H1 (cell line): ENCODE data around the gene EXOC1L. TPM values are rescaled to one million over a fixed set of nuclear protein-coding genes. Genes with fewer than 3 reads are reported as not detected.

ENCODE experiments used
- CHD2 ChIP-seq: IDR thresholded peaks from 2 replicates; pipeline ENCODE4 v1.6.1; 2012; ENCODE audit warnings: low read length, improper control_type of control experiment
- CREB1 ChIP-seq: IDR thresholded peaks from 2 replicates; pipeline ENCODE4 v1.6.1; 2012; ENCODE audit warnings: inconsistent platforms
- POLR2A ChIP-seq, 2 experiments: IDR thresholded peaks; 1 replicate in 1 of 2; 2 replicates in 1 of 2; pipeline ENCODE4 v1.6.1; 2011; ENCODE audit warnings: low read depth in 2 of 2, low read length in 2 of 2, mild to moderate bottlenecking in 2 of 2; ENCODE audit errors: control extremely low read depth in 1 of 2
- RAD21 ChIP-seq, 2 experiments: IDR thresholded peaks in 1 of 2; conservative IDR thresholded peaks in 1 of 2; 2 replicates each; pipeline ENCODE4 v1.6.1; 2011; ENCODE audit warnings: low read depth in 2 of 2, low read length in 2 of 2, improper control_type of control experiment in 1 of 2, inconsistent platforms in 1 of 2, mild to moderate bottlenecking in 1 of 2, moderate library complexity in 1 of 2
- polyA plus RNA-seq, 7 experiments: library from polyadenylated mRNA; depleted of rRNA in 3 of 7; stranded (reverse) in 5 of 7; unstranded in 2 of 7; fragments of >200 nt in 5 of 7; fragments of 200-250 nt in 2 of 7; gene quantifications; 1 replicate in 5 of 7; 2 replicates in 1 of 7; 4 replicates in 1 of 7; pipeline versions ENCODE4 v1.2.1 to v1.2.3, GENCODE V29; 2011 to 2013; ENCODE audit warnings: missing spikeins in 2 of 7, mixed read lengths in 2 of 7
- total RNA-seq: library from RNA; stranded (reverse); fragmentation: NEBNext Ultra II Directional; extraction: Animal tissue kit (Norgen Biotek cat#: 25700); gene quantifications from 2 replicates; pipeline ENCODE4 v1.2.1, GENCODE V29; 2021
- TF ChIP-seq, protein P1 (sequence below): IDR thresholded peaks from 2 replicates; pipeline ENCODE4 v1.6.1; 2012; ENCODE audit warnings: low read length, inconsistent platforms
- TF ChIP-seq, protein P2 (sequence below): fragments of 300-600 bp; sonication (generic); IDR thresholded peaks from 2 replicates; pipeline ENCODE4 v1.7.1; 2012; ENCODE audit warnings: low read length, moderate library complexity, mild to moderate bottlenecking, inconsistent platforms; ENCODE audit not compliant: insufficient replicate concordance
- TF ChIP-seq, protein P3 (sequence below): IDR thresholded peaks from 2 replicates; pipeline ENCODE4 v1.6.1; 2012; ENCODE audit warnings: inconsistent platforms

EXOC1L gene
- total and polyA plus RNA-seq, 2 of the 8 experiments (the other 6 are each of a cell fraction or from before 2014, with no cell fraction given), result 0.08 TPM; not detected in 1

DNA sequence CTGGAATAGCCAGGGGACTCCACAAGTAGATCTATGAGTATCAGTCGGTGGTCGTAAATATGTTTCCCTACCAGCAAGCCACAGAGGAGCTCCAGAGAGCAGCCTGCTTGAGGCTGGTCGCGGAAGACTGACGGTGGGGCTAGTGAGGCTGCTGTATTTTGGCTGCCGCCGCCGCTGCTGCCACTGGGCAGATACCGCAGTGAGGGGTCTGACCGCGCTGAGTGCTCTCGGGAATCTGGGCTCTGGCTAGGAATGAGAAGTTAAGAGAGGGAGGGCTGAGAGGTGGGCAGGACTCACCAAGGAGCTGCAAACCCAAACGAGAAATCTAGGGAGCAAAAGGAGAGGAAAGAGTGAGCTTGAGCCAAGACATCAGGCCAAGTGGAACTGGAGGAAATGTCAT, at the start of gene EXOC1L (continued):
- TF ChIP-seq, protein P1, sequence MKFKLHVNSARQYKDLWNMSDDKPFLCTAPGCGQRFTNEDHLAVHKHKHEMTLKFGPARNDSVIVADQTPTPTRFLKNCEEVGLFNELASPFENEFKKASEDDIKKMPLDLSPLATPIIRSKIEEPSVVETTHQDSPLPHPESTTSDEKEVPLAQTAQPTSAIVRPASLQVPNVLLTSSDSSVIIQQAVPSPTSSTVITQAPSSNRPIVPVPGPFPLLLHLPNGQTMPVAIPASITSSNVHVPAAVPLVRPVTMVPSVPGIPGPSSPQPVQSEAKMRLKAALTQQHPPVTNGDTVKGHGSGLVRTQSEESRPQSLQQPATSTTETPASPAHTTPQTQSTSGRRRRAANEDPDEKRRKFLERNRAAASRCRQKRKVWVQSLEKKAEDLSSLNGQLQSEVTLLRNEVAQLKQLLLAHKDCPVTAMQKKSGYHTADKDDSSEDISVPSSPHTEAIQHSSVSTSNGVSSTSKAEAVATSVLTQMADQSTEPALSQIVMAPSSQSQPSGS, result no peak
- TF ChIP-seq, protein P2, sequence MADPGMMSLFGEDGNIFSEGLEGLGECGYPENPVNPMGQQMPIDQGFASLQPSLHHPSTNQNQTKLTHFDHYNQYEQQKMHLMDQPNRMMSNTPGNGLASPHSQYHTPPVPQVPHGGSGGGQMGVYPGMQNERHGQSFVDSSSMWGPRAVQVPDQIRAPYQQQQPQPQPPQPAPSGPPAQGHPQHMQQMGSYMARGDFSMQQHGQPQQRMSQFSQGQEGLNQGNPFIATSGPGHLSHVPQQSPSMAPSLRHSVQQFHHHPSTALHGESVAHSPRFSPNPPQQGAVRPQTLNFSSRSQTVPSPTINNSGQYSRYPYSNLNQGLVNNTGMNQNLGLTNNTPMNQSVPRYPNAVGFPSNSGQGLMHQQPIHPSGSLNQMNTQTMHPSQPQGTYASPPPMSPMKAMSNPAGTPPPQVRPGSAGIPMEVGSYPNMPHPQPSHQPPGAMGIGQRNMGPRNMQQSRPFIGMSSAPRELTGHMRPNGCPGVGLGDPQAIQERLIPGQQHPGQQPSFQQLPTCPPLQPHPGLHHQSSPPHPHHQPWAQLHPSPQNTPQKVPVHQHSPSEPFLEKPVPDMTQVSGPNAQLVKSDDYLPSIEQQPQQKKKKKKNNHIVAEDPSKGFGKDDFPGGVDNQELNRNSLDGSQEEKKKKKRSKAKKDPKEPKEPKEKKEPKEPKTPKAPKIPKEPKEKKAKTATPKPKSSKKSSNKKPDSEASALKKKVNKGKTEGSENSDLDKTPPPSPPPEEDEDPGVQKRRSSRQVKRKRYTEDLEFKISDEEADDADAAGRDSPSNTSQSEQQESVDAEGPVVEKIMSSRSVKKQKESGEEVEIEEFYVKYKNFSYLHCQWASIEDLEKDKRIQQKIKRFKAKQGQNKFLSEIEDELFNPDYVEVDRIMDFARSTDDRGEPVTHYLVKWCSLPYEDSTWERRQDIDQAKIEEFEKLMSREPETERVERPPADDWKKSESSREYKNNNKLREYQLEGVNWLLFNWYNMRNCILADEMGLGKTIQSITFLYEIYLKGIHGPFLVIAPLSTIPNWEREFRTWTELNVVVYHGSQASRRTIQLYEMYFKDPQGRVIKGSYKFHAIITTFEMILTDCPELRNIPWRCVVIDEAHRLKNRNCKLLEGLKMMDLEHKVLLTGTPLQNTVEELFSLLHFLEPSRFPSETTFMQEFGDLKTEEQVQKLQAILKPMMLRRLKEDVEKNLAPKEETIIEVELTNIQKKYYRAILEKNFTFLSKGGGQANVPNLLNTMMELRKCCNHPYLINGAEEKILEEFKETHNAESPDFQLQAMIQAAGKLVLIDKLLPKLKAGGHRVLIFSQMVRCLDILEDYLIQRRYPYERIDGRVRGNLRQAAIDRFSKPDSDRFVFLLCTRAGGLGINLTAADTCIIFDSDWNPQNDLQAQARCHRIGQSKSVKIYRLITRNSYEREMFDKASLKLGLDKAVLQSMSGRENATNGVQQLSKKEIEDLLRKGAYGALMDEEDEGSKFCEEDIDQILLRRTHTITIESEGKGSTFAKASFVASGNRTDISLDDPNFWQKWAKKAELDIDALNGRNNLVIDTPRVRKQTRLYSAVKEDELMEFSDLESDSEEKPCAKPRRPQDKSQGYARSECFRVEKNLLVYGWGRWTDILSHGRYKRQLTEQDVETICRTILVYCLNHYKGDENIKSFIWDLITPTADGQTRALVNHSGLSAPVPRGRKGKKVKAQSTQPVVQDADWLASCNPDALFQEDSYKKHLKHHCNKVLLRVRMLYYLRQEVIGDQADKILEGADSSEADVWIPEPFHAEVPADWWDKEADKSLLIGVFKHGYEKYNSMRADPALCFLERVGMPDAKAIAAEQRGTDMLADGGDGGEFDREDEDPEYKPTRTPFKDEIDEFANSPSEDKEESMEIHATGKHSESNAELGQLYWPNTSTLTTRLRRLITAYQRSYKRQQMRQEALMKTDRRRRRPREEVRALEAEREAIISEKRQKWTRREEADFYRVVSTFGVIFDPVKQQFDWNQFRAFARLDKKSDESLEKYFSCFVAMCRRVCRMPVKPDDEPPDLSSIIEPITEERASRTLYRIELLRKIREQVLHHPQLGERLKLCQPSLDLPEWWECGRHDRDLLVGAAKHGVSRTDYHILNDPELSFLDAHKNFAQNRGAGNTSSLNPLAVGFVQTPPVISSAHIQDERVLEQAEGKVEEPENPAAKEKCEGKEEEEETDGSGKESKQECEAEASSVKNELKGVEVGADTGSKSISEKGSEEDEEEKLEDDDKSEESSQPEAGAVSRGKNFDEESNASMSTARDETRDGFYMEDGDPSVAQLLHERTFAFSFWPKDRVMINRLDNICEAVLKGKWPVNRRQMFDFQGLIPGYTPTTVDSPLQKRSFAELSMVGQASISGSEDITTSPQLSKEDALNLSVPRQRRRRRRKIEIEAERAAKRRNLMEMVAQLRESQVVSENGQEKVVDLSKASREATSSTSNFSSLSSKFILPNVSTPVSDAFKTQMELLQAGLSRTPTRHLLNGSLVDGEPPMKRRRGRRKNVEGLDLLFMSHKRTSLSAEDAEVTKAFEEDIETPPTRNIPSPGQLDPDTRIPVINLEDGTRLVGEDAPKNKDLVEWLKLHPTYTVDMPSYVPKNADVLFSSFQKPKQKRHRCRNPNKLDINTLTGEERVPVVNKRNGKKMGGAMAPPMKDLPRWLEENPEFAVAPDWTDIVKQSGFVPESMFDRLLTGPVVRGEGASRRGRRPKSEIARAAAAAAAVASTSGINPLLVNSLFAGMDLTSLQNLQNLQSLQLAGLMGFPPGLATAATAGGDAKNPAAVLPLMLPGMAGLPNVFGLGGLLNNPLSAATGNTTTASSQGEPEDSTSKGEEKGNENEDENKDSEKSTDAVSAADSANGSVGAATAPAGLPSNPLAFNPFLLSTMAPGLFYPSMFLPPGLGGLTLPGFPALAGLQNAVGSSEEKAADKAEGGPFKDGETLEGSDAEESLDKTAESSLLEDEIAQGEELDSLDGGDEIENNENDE, result no peak
- TF ChIP-seq POLR2A (IDR thresholded peaks at IDR 0.05; ENCODE audit: control extremely low read depth in 1 of 2, low read depth in 2 of 2, low read length in 2 of 2) (peak; percentile 69 to 83), RAD21 (IDR thresholded peaks at IDR 0.05 in 1 of 2, conservative IDR thresholded peaks at IDR 0.05 in 1 of 2; ENCODE audit: low read depth in 2 of 2, low read length in 2 of 2) (peak; percentile 32 to 51; a peak in 3 of 4 replicates), CREB1 (peak; percentile 88), CHD2 (no peak)
- TF ChIP-seq, protein P3, sequence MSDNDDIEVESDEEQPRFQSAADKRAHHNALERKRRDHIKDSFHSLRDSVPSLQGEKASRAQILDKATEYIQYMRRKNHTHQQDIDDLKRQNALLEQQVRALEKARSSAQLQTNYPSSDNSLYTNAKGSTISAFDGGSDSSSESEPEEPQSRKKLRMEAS, result 0 out of 2 replicates have a peak, but pooled peaks have one; percentile 27
